Right lobe of liver (tissue), 6 donors: Measurements from ENCODE around the gene DDX17. TPM values are rescaled to one million over a fixed set of nuclear protein-coding genes. Genes with fewer than 3 reads are reported as not detected.

ENCODE experiments used
- ATAC-seq, 4 donors: fragments of 200-7000 bp; cut with Tn5 transposase; one replicate each; pipeline ENCODE4 v1.9.1; 2020; ENCODE audit warnings: mild to moderate bottlenecking in 4 of 4, moderate library complexity in 4 of 4
- DNase-seq, 3 donors: peaks; one replicate each; pipeline ENCODE4 v3.0.0-alpha.2; 2020
- H3K27ac ChIP-seq, 3 donors: fragments of 200-600 bp; one replicate each; pipeline ENCODE4 v1.8.0; 2022
- H3K27me3 ChIP-seq, 2 donors: fragments of 200-600 bp; one replicate each; pipeline ENCODE4 v1.8.0; 2022
- H3K36me3 ChIP-seq, 4 donors: fragments of 200-600 bp; sonication (generic) in 1 of 4; one replicate each; pipeline versions ENCODE4 v1.5.1 to v1.8.0; 2017 to 2022; ENCODE audit warnings: control low read depth in 1 of 4
- H3K4me1 ChIP-seq, 4 donors: fragments of 200-600 bp; sonication (generic) in 1 of 4; one replicate each; pipeline versions ENCODE4 v1.5.1 to v1.8.0; 2017 to 2022; ENCODE audit warnings: control low read depth in 1 of 4
- H3K4me3 ChIP-seq, 3 donors: fragments of 200-600 bp; one replicate each; pipeline ENCODE4 v1.8.0; 2022
- H3K9me3 ChIP-seq, 4 donors: fragments of 200-600 bp; sonication (generic) in 1 of 4; one replicate each; pipeline versions ENCODE4 v1.5.1 to v1.8.0; 2017 to 2022; ENCODE audit warnings: control low read depth in 1 of 4
- CTCF ChIP-seq, 4 donors: fragments of 200-600 bp in 3 of 4; fragments of 450-650 bp in 1 of 4; IDR thresholded peaks; one replicate each; pipeline versions ENCODE4 v1.5.1 to v1.8.0; 2016 to 2022; ENCODE audit warnings: antibody characterized with exemption in 4 of 4, mild to moderate bottlenecking in 2 of 4
- POLR2A ChIP-seq: fragments of 450-650 bp; IDR thresholded peaks from one replicate; pipeline ENCODE4 v1.6.1; 2017; ENCODE audit warnings: antibody characterized with exemption, mild to moderate bottlenecking
- WGBS: methylation state at CpG from one replicate; pipeline ENCODE4 v1.1.6; 2018; ENCODE audit warnings: low coverage, low lambda C conversion rate; ENCODE audit not compliant: insufficient coverage; ENCODE audit errors: missing lambda C conversion rate; 5-methylcytosine and 5-hydroxymethylcytosine counted together
- intact Hi-C, 2 donors: fragments of 100-400 bp; cut with DNase I; formaldehyde crosslinking; loops; one replicate each; pipeline versions ENCODE4 v1.11.2 to v1.14.1; 2022
- total RNA-seq, 6 experiments: library from RNA; depleted of rRNA in 2 of 6; stranded (reverse); fragments of >200 nt in 2 of 6; fragmentation: NEBNext Ultra II Directional in 3 of 6; extraction: Animal tissue kit (Norgen Biotek cat#: 25700) in 3 of 6; gene quantifications; one replicate each; pipeline versions ENCODE4 v1.1.0 to v1.2.4, GENCODE V29; 2016 to 2023
- donor health status: DM: no; HTN: yes; CAD: no.
- donor health status: DM: no; HTN: no; CAD: no.
- donor health status: DM: no; HTN: no; CAD: no.
- donor health status: DM: no; HTN: yes; CAD: no.
- donor health status: DM: no; HTN: yes; CAD: no.

The DDX17 gene
- total RNA-seq, 6 experiments from 2014 or later = 128 to 205 (median 184) TPM

DNA sequence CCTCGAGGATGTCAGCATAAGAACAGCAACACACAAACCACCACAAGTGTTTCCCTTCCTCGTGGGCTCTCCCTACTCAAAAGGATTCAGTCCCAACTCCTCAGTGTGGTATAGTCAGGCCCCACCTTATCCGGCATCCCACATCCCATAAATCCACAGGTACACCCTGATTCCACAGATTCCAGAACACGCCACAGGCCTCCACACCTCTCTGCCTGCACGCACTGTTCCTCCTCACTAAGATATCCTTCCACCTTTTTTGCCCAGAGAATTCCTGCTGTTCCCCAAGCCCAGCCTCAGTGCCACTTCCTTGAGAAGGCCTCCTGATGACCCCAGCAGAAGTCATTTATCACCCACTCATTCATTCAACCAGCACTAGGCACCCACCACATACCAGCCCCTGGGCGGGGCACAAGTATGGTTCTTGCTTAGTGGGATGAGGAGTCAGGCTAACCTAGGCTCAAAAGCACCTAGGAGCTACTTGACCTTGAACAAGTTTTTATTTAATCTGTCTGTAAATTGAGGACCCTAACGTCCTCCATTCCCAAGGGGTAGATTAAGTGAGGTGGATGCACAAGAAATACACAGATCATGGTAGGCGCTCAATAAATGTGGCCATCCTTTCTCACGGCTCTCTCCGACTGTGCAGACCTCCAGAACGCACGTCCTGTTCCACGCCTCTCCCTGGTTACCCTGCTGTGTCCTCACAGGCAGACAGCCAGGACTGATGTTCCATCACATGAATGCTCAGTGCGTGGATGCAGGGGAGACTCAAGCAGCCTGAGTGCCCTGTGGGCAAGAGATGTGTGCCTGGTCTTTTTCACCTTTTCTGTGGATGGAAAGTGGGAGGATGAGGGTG lies 49.0 kb downstream of the DDX17 start:
- no peak for TF ChIP-seq CTCF (IDR thresholded peaks at IDR 0.05)
- TF ChIP-seq POLR2A = no peak
- 72% methylated on average over 7 of the region's 14 CpGs for WGBS
- intact Hi-C loops = no loop called here
- no peak overlapping the region for H3K4me3 ChIP-seq
- peaks cover 7% of the 10 kb centered on the region in 2 donors for H3K27me3 ChIP-seq
- peaks cover 0 to 13% (median 4%) of the 10 kb centered on the region in 4 donors for H3K4me1 ChIP-seq
- H3K36me3 ChIP-seq = no peaks in the 10 kb centered on the region
- H3K27ac ChIP-seq = no peak overlapping the region
- ATAC-seq (no peak), DNase-seq (no peak)
- H3K9me3 ChIP-seq = no peaks in the 10 kb centered on the region

- H3K27ac ChIP-seq = no peak overlapping the region
- no peaks in the 10 kb centered on the region for H3K36me3 ChIP-seq
- H3K4me1 ChIP-seq = peaks cover 0 to 9% (median 0%) of the 10 kb centered on the region in 4 donors
- H3K27me3 ChIP-seq = peaks cover 7% of the 10 kb centered on the region in 2 donors
- ATAC-seq (no peak), DNase-seq (no peak)
- H3K4me3 ChIP-seq = no peak overlapping the region
- intact Hi-C loops = no loop called here
- H3K9me3 ChIP-seq = no peaks in the 10 kb centered on the region
- no peak for TF ChIP-seq POLR2A
- TF ChIP-seq CTCF (IDR thresholded peaks at IDR 0.05) = no peak
- 59% methylated on average over 3 of the region's 17 CpGs for WGBS
Measured at GRCh38 chr22:38456272-38456835, 49.8 kb downstream of the DDX17 start.

GRCh38 chr22:38455530-38456271 lies 50.4 kb downstream of the DDX17 start:
- intact Hi-C loops = no loop called here
- Histone ChIP-seq H3K4me1 (peaks cover 0 to 9% (median 0%) of the 10 kb centered on the region in 4 donors), H3K9me3 (no peaks in the 10 kb centered on the region), H3K36me3 (no peaks in the 10 kb centered on the region), H3K27me3 (peaks cover 7% of the 10 kb centered on the region in 2 donors), H3K4me3 (peak overlapping the region in 1 of 3 donors; percentile 7), H3K27ac (no peak overlapping the region)
- WGBS = 0% methylated on average over 31 of the region's 90 CpGs
- no peak for ATAC-seq
- DNase-seq = no peak
- no peak for TF ChIP-seq CTCF (IDR thresholded peaks at IDR 0.05)
- TF ChIP-seq POLR2A = no peak

DNA sequence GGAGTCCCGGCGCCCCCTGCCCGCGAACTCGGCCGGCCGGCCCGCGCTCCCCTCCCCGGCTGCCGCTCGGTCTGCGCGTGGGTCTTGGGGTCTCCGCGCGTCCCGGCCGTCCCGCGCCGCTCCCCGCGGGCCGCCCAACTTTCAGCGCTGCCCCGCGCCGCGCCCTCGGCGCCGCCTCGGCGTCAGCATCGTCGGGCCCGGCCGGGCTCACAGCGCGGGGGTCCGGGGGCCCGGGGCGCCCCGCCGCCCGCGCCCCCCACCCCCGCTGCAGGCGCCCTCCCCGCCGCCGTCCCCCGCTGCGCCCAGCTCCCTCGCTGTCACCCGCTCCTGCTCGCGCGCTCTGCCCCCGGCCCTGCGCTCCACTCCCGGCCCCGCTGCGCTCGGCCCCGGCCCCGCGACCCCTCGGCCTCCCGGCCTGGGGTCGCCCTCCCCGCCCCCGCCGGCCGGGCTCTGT lies 51.0 kb downstream of the DDX17 start, which contains the start of gene KCNJ4:
Gene KCNJ4 (minus strand): TSS at position 124 of the 454 bp plus-strand sequence. CDS start 27,067 bp downstream, outside the sequence.
- no CpG with 5 or more reads among the region's 76 CpGs for WGBS
- peak within 1 kb of the TSS in 2 of 3 donors; percentile 18 to 41 for H3K4me3 ChIP-seq
- peaks cover 7% of the 10 kb centered on the region in 2 donors for H3K27me3 ChIP-seq

More for the DNA sequence above, 51.0 kb downstream of the DDX17 start, which contains the start of gene KCNJ4:
- H3K36me3 ChIP-seq = no peaks in the 10 kb centered on the region
- TF ChIP-seq CTCF (IDR thresholded peaks at IDR 0.05) (no peak), POLR2A (no peak)
- ATAC-seq (no peak), DNase-seq (no peak)
- H3K9me3 ChIP-seq = no peaks in the 10 kb centered on the region
- H3K27ac ChIP-seq = no peak within 1 kb of the TSS
- intact Hi-C loops = no loop called here
- H3K4me1 ChIP-seq = peaks cover 0 to 9% (median 0%) of the 10 kb centered on the region in 4 donors
